AG09309 (cell line): Measurements from ENCODE around the gene BABAM2.

Experiments
- DNase-seq: peaks from one replicate; pipeline ENCODE4 v3.0.0-alpha.2; 2010; ENCODE audit warnings: low read depth
- H3K4me3 ChIP-seq: 2 replicates; pipeline ENCODE4 v1.5.1; 2011; ENCODE audit warnings: mild to moderate bottlenecking, low read depth, low read length, moderate library complexity; ENCODE audit not compliant: control insufficient read depth
- TF ChIP-seq, protein P1 (sequence below): IDR thresholded peaks from 2 replicates; pipeline ENCODE4 v1.5.1; 2011; ENCODE audit warnings: mild to moderate bottlenecking, low read depth, low read length, inconsistent platforms; ENCODE audit not compliant: insufficient read depth, control insufficient read depth; ENCODE audit errors: missing control alignments

The BABAM2 gene

DNA sequence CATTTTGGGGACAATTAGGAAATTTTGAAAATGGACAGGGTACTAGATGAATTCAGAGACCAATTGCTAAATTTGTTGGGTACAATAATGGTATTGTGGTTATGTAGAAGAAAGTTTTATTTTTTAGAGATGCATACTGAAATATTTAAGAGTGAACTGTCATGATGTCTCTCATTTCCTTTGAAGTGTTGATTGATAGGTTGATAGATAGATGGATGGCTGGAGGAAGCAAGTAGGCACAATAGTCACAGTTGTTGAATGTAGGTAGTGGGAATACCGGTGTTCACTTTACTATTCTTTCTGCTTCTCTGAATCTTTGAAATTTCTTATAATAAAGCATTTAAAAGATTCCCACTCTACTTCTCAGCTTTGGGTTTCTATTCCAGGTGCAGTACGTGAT lies 350.4 kb downstream of the BABAM2 start:
- DNase-seq, result no peak
- H3K4me3 ChIP-seq, result no peak overlapping the region
- TF ChIP-seq, protein P1, sequence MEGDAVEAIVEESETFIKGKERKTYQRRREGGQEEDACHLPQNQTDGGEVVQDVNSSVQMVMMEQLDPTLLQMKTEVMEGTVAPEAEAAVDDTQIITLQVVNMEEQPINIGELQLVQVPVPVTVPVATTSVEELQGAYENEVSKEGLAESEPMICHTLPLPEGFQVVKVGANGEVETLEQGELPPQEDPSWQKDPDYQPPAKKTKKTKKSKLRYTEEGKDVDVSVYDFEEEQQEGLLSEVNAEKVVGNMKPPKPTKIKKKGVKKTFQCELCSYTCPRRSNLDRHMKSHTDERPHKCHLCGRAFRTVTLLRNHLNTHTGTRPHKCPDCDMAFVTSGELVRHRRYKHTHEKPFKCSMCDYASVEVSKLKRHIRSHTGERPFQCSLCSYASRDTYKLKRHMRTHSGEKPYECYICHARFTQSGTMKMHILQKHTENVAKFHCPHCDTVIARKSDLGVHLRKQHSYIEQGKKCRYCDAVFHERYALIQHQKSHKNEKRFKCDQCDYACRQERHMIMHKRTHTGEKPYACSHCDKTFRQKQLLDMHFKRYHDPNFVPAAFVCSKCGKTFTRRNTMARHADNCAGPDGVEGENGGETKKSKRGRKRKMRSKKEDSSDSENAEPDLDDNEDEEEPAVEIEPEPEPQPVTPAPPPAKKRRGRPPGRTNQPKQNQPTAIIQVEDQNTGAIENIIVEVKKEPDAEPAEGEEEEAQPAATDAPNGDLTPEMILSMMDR, result no peak

DNA sequence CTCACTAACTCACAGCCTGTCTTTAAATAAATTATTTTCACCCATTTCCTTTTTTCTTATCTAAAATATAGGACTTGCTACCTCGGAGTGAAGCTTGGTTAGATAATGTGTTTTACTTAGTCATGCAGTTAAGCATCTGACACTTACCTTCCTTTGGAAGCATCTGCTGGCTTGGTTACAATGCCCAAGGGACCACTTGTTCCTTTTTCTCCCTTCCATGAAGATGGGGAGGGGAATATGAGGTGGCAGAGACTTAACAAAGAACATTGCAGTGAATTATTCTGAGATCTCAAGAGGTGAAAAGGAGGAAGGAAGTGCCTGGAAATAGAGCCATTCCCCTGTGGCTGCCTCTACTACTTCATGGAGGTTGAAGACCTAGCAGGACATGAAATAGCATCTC lies 356.8 kb downstream of the BABAM2 start:
- TF ChIP-seq, protein P1, result no peak
- no peak for DNase-seq
- no peak overlapping the region for H3K4me3 ChIP-seq

DNA sequence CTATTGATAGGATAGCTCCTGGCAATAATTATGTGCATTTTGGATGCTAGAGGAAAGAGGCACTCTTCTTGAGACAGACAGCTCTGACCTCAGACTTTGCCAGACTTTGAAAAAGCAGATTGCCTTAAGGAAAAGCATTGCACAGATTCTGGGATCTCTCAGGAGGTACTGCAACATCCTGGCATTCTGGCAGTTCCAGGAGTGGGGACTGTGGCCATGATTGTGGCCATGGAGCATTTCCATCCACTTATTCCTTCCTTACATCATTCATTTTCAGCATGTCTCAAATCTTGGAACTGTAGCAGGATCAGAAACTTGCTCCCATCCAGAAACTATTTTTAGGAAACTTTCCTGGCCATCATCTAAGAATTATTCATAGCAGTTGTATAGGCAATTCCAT lies 357.2 kb downstream of the BABAM2 start:
- no peak for DNase-seq
- TF ChIP-seq, protein P1, result no peak
- no peak overlapping the region for H3K4me3 ChIP-seq

DNA sequence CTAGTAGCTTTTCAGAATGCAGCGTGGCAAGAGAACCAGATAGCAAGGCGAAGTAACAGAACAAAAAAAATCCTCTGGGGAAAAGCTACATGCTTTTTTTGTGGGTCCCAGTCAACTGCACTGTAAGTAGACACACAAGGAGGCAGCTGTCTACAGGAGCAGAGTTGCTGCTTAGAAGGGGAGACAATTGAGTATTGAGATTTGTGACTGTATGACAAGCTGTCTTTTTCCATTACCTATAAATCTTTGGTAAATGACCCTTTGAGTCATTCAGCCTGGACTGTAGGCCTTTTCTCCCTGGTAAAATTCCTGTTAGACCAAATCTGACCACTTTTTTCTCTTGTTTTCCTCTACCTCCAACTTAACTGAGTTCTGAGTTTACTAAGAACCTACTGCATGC lies 358.0 kb downstream of the BABAM2 start:
- TF ChIP-seq, protein P1, result no peak
- no peak for DNase-seq
- no peak overlapping the region for H3K4me3 ChIP-seq

DNA sequence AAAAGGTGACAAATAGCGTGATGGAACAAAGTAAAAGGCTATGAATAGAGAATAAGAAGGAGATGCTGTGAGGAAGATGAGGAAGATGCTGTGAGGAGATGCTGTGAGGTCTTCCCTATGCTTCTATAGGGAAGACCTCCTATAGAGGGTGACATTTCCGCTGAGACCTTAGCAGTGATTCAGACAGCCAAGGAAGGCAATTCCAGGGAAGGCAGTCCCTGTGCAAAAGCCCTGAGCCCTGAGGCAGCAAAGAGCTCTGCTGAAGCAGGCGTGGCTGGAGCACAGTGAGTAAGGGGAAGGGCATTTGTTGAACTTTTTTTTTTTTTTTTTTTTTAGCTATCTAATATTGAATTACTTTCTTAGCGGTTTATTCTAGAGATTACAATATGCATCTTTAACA lies 359.5 kb downstream of the BABAM2 start:
- no peak overlapping the region for H3K4me3 ChIP-seq
- DNase-seq, result peak; percentile 64
- TF ChIP-seq, protein P1, result no peak

DNA sequence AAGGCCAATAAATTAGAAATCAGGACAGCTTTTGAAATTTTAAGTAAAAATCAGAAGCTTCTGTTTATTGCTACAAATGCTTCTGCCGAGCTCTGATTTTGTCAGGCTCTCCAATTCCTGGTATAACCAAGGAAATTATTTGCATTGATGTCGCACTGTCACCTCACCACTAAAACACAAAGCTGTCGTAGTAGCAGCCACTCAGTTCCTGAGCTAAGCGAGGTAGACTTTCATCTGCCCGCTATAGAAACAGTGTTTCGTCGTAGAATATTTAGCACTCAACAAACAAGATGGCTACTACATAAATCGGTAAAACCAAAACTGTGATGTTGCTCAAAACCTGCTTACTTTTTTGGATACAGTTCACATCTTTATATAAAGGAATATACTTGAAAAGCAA lies 360.8 kb downstream of the BABAM2 start:
- no peak for DNase-seq
- TF ChIP-seq, protein P1, result no peak
- no peak overlapping the region for H3K4me3 ChIP-seq

DNA sequence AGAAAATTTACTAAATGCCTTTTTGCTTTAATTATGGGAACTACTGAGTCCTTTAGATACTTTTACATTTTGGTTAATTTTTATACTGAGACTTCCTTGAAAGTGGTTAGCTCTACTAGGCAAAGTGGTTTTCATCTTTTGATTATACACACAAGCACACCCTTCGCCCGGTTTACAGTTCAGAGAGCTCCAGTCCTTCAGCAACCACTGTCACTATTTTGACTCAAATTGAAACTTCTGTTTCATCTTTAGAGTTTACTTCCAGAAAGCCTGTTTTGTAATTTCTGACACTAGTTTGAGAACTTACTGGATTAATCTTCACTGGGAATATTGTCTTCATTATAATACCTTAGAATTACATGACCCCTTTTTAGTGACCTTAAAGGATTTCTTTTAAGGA lies 361.8 kb downstream of the BABAM2 start:
- H3K4me3 ChIP-seq, result no peak overlapping the region
- TF ChIP-seq, protein P1, result no peak
- no peak for DNase-seq
